ENCODE data around the gene RAG1.
A peak's percentile ranks its signal among the peaks of the same experiment; 100 is the strongest.
"Not testable (repeated sequence)": the region's sequence is repeated elsewhere in the genome, so short reads cannot be mapped to it uniquely, and the experiment has no call there.

RAG1 gene

GRCh38 chr11:36567694-36568093 is at the start of gene RAG1:
Gene RAG1 (plus strand): TSS chr11:36568007. CDS start chr11:36573305, 5,298 bp downstream.
- DNase-seq, result no peak

- no peak for DNase-seq
Measured at GRCh38 chr11:36530840-36531239, 37.0 kb upstream of the RAG1 start.

GRCh38 chr11:36532941-36533601 is 34.7 kb upstream of the RAG1 start:
- no peak for DNase-seq

DNA sequence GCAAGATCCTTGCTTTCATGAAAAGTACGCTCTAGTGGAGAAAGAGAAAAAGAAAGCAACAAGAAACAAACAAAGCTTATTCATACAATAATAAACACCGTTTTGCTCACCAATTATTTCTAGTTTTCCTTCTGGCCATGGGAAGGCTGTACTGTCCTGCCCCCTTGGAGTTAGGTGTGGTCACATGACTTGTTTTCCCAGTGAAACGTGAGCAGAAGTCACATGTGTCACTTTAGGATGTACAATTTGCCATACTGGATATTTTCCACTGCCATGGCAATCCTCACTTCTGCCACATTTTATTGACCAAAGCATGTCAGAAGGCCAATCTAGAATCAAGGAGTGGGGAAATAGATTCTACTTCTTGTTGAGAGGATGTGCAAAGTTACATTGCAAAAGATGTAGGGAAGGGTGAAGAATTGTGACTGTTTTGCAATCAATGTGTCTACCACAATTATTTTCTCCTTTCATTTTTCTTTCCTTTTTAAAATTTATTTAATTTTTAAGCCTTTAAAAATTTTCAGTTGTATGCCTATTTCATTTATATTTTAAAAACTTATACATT is 33.4 kb upstream of the RAG1 start:
- DNase-seq, result no peak

DNA sequence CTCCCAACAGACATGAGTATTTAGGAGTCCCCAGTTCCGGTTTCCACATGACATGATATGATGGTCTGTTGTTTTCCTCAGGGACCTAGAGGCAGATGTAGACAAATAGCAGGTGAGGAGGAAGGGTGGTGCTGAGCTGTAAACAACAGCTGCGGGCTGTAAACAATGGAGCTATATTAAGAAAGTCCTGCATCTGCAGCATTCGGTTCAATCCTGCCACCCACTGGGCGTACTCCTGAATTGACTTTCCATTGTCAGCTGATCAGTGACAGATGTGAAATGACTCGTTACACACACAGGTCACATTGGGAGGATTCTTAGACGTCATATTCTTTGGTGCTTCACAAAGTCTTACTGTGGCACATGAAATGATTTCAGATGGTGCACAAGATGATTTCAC is 26.8 kb upstream of the RAG1 start:
- no peak for DNase-seq

DNA sequence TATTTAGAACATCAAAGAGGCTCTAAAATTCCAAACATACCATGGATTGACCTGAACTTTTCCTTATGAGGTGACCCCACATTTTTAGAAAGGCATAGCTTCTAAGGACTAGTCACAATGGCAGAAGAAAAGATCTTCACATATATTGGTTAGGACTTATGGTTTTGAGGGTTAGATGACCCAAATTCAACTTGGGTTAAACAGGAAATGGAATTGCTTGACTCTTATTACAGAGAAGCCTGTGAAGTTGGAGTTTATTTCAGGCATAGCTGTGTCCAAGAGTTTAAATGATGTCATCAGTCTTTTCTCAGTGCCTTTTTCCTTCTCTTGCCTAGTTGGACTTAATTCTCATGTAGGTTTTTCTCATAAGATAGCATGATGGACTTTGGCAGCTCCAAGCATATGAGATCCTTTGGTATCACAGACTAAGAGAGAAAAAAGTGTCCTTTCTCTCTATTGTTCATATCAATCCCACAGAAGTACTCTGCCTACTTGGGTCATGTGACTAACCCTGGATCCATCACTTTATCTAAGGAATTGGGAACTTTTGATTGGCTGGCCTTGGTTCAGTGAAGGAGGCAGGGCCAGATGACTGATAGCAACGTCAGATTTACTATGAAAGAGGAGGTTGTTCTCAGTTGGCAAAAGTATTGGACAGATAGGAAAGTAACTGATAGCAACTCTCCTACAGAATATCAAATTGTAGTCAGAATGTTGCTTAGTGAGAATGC is 17.3 kb upstream of the RAG1 start:
- DNase-seq, result no peak

- not testable (repeated sequence) for DNase-seq
Measured at GRCh38 chr11:36557390-36557789, 10.4 kb upstream of the RAG1 start.

GRCh38 chr11:36557991-36558390 is 9.8 kb upstream of the RAG1 start:
- no peak for DNase-seq

GRCh38 chr11:36558571-36559413 is 9.0 kb upstream of the RAG1 start:
- DNase-seq, result no peak

- peak; percentile 12 for DNase-seq
Measured at GRCh38 chr11:36564376-36565030, 3.3 kb upstream of the RAG1 start.

DNA sequence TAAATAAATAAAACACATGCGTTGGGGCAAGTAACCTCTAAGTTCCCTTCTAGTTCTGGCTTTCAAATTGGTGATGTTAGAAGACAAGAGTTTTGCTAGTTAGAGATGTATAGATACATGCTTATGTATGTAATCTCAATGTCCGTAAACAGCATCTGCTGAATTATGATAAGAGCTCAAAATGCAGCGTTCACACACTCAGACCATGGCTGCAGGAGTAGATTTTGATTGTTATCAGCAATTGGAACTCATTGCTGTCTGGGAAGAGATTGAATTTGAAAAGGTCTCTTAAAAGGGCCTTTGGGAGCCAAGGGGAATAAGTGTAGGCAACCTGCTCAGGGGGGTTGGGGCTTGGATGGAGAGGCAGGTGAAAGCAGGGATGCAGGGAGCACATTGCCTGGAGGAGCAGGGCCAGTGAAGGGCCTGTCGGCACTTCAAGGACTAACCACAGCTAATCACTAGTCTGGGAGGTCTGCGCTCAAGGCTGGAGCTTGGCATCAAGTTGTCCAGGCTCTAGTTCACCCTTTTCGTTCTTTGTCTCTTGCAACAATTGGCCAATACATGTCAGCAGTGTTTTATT is 2.7 kb upstream of the RAG1 start:
- DNase-seq, result no peak

DNA sequence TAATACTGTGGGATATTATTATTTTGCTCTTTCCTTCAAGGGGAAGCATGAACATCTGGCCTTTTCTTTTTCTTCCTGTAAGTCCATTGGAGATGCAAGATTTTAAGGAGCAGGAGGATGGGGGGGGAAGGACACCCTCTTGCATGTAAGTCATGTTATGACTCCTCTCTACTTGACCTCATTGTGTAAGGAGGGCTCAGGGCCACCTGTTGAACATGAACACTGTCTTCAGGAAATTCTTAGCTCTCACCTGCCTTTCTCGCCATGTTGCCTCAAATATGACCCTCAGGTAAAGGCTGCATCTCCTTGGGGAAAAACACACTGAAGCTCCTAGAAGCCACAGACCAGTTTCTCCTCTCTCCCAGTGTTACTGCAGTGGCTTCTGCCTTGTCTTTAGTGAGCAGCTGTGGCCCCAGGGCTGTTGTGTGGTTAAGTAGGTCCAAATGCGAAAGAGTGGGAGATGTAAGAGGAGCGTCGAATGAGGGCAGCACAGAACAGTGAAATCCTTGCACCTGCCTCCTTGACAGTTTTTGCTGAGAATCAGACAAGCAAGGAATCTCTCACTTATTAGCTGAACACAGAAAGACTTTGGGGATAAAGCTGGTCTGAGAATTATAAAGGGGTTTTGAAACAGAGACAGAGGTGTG is 1.3 kb upstream of the RAG1 start:
- no peak for DNase-seq

DNA sequence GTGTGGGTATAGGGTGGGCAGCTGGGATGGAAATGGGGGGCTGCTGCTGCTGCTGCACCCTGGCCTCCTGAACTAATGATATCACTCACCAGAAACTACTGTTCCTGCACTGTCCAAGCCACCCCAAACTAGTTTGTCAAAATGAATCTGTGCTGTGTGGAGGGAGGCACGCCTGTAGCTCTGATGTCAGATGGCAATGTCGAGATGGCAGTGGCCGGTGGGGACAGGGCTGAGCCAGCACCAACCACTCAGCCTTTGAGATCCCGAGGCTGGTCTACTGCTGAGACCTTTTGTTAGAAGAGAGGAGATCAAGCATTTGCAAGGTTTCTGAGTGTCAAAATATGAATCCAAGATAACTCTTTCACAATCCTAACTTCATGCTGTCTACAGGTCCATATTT is 1.3 kb downstream of the RAG1 start:
- no peak for DNase-seq

- DNase-seq, result no peak
Measured at GRCh38 chr11:36574486-36574885, 6.7 kb downstream of the RAG1 start.

GRCh38 chr11:36577373-36577772 is 9.6 kb downstream of the RAG1 start:
- no peak for DNase-seq

GRCh38 chr11:36577859-36578258 is 10.1 kb downstream of the RAG1 start:
- DNase-seq, result no peak

- DNase-seq, result no peak
Measured at GRCh38 chr11:36578458-36578857, 10.7 kb downstream of the RAG1 start.

DNA sequence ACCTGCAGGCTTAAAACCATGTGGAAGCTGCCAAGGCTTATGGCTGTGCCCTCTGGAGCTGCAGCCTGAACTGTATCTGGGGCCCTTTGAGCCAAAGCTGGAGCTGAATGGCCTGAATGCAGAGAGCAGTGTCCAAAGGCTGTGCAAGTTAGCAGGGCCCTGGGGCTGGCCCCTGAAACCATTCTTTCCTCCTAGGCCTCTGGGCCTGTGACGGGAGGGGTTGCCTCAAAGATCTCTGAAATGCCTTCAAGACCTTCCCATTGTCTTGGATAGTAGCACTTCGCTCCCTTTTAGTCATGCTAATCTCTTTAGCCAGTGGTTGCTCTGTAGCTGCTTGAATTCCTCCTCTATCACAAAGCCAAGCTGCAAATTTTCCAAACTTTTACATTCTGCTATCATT is 13.7 kb downstream of the RAG1 start:
- no peak for DNase-seq

GRCh38 chr11:36583667-36584066 is 15.9 kb downstream of the RAG1 start:
- no peak for DNase-seq

GRCh38 chr11:36586543-36586942 is 18.7 kb downstream of the RAG1 start:
- no peak for DNase-seq

DNA sequence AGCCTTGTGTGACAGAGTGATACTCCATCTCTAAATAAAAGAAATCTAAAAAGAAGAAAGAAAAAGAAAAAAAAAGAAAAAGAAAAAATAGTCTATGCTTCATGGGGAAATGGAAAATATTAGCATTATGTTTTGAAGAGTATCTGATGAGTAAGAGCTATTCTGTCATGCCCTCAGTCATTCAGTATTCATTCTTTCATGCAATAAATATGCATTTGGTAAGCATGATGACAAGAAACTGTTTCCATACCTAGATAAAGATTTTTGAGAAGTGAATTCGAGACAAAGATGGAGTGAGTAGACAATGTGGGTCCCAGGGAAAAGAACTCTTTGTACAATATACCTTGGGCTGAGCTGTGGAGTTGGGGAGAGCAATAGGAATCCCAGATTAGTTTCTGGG is 20.3 kb downstream of the RAG1 start:
- no peak for DNase-seq

GRCh38 chr11:36590513-36590912 is 22.7 kb downstream of the RAG1 start:
- DNase-seq, result no peak

Measured in NCI-H2081 treated with DMSO at 0.1 percent for 48 hours (cell line).